ENCODE data around the gene EPOP.

EPOP gene

GRCh38 chr17:38674749-38675615 is at the start of gene EPOP:
TSS of gene EPOP (minus strand) at chr17:38674957. CDS start at chr17:38674495, 462 bp downstream.
- Histone ChIP-seq H3K36me3 (no peaks in the 10 kb centered on the region), H3K4me1 (ENCODE audit: control insufficient read depth in 1 of 2, insufficient read depth in 1 of 2, low read depth in 1 of 2, low read length in 1 of 2) (peaks cover 12 to 20% of the 10 kb centered on the region in 2 experiments), H3K27me3 (peaks cover 97% of the 10 kb centered on the region), H3K27ac (no peak within 1 kb of the TSS), H3K9me3 (no peaks in the 10 kb centered on the region), H3K4me3 (ENCODE audit: low read depth in 1 of 2, low read length in 1 of 2) (peak within 1 kb of the TSS; percentile 39 to 58)
- no peak for TF ChIP-seq CTCF (IDR thresholded peaks at IDR 0.05)

DNA sequence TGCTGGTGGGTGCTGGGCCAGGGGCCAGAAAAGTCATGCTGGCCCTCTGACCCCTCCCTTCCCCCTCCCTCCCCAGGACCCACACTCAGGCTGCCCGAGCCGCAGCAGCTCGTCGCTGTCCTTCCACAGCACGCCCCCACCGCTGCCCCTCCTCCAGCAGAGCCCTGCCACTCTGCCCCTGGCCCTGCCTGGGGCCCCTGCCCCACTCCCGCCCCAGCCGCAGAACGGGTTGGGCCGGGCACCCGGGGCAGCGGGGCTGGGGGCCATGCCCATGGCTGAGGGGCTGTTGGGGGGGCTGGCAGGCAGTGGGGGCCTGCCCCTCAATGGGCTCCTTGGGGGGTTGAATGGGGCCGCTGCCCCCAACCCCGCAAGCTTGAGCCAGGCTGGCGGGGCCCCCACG is 47.0 kb upstream of the EPOP start:
- Histone ChIP-seq H3K9me3 (no peaks in the 10 kb centered on the region), H3K36me3 (peaks cover 73% of the 10 kb centered on the region), H3K4me3 (ENCODE audit: low read depth in 1 of 2, low read length in 1 of 2) (no peak overlapping the region), H3K4me1 (ENCODE audit: control insufficient read depth in 1 of 2, insufficient read depth in 1 of 2, low read depth in 1 of 2, low read length in 1 of 2) (no peaks in the 10 kb centered on the region), H3K27ac (no peak overlapping the region), H3K27me3 (no peaks in the 10 kb centered on the region)
- no peak for TF ChIP-seq CTCF (IDR thresholded peaks at IDR 0.05)

DNA sequence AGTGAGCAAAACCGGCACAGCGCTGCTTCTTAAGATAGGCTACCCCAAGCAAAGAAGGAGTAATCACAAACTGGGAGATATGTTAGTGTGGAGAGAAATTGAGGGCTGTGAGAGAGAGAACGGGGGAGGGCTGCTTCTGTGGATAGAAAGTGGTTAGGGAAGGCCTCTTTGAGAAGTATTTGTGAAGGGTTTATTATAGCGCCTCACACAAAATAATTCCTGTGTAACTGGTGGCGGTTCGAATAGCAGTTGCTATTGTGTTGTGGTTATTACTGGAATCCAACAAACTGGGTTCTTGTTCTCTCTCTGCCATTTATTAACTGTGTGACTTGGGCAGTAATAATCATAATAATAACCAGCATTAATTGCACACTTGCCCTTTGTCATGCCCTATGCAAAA is 46.2 kb upstream of the EPOP start:
- no peak overlapping the region for H3K27ac ChIP-seq

DNA sequence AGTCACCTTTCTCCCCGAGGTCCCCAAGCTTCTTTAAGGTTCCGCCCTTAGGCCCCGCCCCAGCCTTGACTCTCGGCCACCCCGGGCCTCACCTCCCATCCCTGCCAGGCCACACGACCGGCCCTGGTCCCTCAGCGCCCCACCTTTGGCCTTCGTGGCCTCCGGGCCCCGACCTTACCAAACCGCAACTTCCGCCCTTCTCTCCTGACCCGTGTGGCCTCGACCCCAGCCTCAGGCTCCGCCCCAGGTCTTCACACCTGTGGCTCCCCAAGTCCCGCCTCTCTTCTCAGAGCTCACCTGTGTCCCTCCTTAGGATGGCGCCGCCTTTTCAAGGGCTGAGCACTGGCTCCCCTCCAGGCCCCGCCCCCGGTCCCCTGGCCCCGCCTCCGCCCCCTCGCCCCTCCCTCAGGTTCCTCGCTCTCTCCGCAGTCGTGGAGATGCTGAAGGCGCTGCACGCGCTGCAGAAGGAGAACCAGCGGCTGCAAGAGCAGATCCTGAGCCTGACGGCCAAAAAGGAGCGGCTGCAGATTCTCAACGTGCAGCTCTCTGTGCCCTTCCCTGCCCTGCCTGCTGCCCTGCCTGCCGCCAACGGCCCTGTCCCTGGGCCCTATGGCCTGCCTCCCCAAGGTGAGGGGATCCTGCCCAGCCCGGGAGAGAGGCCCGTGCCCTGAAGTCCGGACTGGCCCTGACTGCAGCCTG is 45.3 kb upstream of the EPOP start:
- Histone ChIP-seq H3K4me3 (ENCODE audit: low read depth in 1 of 2, low read length in 1 of 2) (no peak overlapping the region), H3K9me3 (no peaks in the 10 kb centered on the region), H3K4me1 (ENCODE audit: control insufficient read depth in 1 of 2, insufficient read depth in 1 of 2, low read depth in 1 of 2, low read length in 1 of 2) (no peaks in the 10 kb centered on the region), H3K27ac (no peak overlapping the region), H3K36me3 (peaks cover 86% of the 10 kb centered on the region), H3K27me3 (no peaks in the 10 kb centered on the region)
- no peak for TF ChIP-seq CTCF (IDR thresholded peaks at IDR 0.05)

More for the DNA sequence above, 46.2 kb upstream of the EPOP start:
- no peak overlapping the region for H3K4me3 ChIP-seq (ENCODE audit: low read depth in 1 of 2, low read length in 1 of 2)
- no peaks in the 10 kb centered on the region for H3K9me3 ChIP-seq
- no peak for TF ChIP-seq CTCF (IDR thresholded peaks at IDR 0.05)
- H3K36me3 ChIP-seq: peaks cover 81% of the 10 kb centered on the region
- H3K27me3 ChIP-seq: no peaks in the 10 kb centered on the region
- H3K4me1 ChIP-seq (ENCODE audit: control insufficient read depth in 1 of 2, insufficient read depth in 1 of 2, low read depth in 1 of 2, low read length in 1 of 2): no peaks in the 10 kb centered on the region

- no peak overlapping the region for H3K4me3 ChIP-seq (ENCODE audit: low read depth in 1 of 2, low read length in 1 of 2)
- H3K27me3 ChIP-seq: no peaks in the 10 kb centered on the region
- no peak for TF ChIP-seq CTCF (IDR thresholded peaks at IDR 0.05)
- no peaks in the 10 kb centered on the region for H3K4me1 ChIP-seq (ENCODE audit: control insufficient read depth in 1 of 2, insufficient read depth in 1 of 2, low read depth in 1 of 2, low read length in 1 of 2)
- no peak overlapping the region for H3K27ac ChIP-seq
- H3K36me3 ChIP-seq: peaks cover 84% of the 10 kb centered on the region
- no peaks in the 10 kb centered on the region for H3K9me3 ChIP-seq
Measured at GRCh38 chr17:38719289-38719942, 44.7 kb upstream of the EPOP start.
